Adrenal gland (tissue), 12 donors: ENCODE data around the gene RINL. TPM values are rescaled to one million over a fixed set of nuclear protein-coding genes. Genes with fewer than 3 reads are reported as not detected.
A peak's percentile ranks its signal among the peaks of the same experiment; 100 is the strongest.

Experiments used
- DNase-seq, 7 donors: peaks; one replicate each; pipeline ENCODE4 v3.0.0-alpha.2; 2019 to 2020
- H3K27ac ChIP-seq, 5 donors: fragments of 200-600 bp; sonication (generic) in 4 of 5; 1 replicate in 3 of 5; 2 replicates in 2 of 5; pipeline versions ENCODE4 v1.5.1 to v1.8.0; 2016 to 2020; ENCODE audit warnings: mild to moderate bottlenecking in 1 of 5
- H3K27me3 ChIP-seq: fragments of 200-600 bp; 2 replicates; pipeline ENCODE4 v1.8.0; 2021
- H3K36me3 ChIP-seq, 2 donors: fragments of 200-600 bp; replicated peaks in 1 of 2; 1 replicate in 1 of 2; 2 replicates in 1 of 2; pipeline versions ENCODE4 v1.5.1 to v1.8.0; 2018 to 2022
- H3K4me1 ChIP-seq, 2 donors: fragments of 200-600 bp; replicated peaks in 1 of 2; 1 replicate in 1 of 2; 2 replicates in 1 of 2; pipeline versions ENCODE4 v1.5.1 to v1.8.0; 2018 to 2021
- H3K4me3 ChIP-seq, 4 donors: fragments of 200-600 bp; sonication (generic) in 3 of 4; one replicate each; pipeline ENCODE4 v1.5.1; 2016 to 2018
- H3K9me3 ChIP-seq, 3 donors: fragments of 200-600 bp; sonication (generic) in 1 of 3; replicated peaks in 1 of 3; 1 replicate in 2 of 3; 2 replicates in 1 of 3; pipeline versions ENCODE4 v1.5.1 to v1.8.0; 2016 to 2021
- CTCF ChIP-seq, 6 experiments: fragments of 450-650 bp in 4 of 6; fragments of 200-600 bp in 2 of 6; sonication (generic) in 1 of 6; IDR thresholded peaks; 1 replicate in 5 of 6; 2 replicates in 1 of 6; pipeline versions ENCODE4 v1.5.1 to v1.8.0; 2016 to 2021; ENCODE audit warnings: antibody characterized with exemption in 6 of 6, mild to moderate bottlenecking in 2 of 6, moderate library complexity in 1 of 6
- POLR2A ChIP-seq, 2 donors: fragments of 450-650 bp; IDR thresholded peaks; one replicate each; pipeline ENCODE4 v1.6.1; 2017; ENCODE audit warnings: antibody characterized with exemption in 2 of 2, mild to moderate bottlenecking in 2 of 2, moderate library complexity in 1 of 2
- WGBS, 4 donors: extraction: QIAGEN DNeasy Blood & Tissue Kit in 2 of 4; methylation state at CpG; one replicate each; pipeline versions ENCODE4 v1.1.5 to v1.1.7; 2013 to 2017; 5-methylcytosine and 5-hydroxymethylcytosine counted together
- intact Hi-C, 2 donors: fragments of 100-400 bp; cut with DNase I; formaldehyde crosslinking; loops; one replicate each; pipeline versions ENCODE4 v1.14.1 to v1.15.0; 2022 to 2023
- polyA plus RNA-seq, 3 donors: library from polyadenylated mRNA; stranded (reverse); fragments of 200-250 nt in 2 of 3; fragments of 350-450 nt in 1 of 3; fragmentation: Illumina TruSeq in 1 of 3; extraction: RNeasy Lipid Tissue Mini Kit (QIAGEN cat#74804) in 1 of 3; gene quantifications; one replicate each; pipeline ENCODE4 v1.2.3, GENCODE V29; 2013 to 2014
- total RNA-seq, 9 donors: library from RNA; depleted of rRNA in 4 of 9; stranded (reverse); fragments of >200 nt in 4 of 9; fragments of 120-200 nt in 1 of 9; fragmentation: NEBNext Ultra II Directional in 1 of 9; extraction: Animal tissue kit (Norgen Biotek cat#: 25700) in 1 of 9; gene quantifications; one replicate each; pipeline versions ENCODE4 v1.1.0 to v1.2.4, GENCODE V29; 2013 to 2023
- donor health status: healthy with polysubstance abuse.
- donor health status: Bipolar disorder and iron deficiency.
- donor health status: DM: yes; HTN: yes; CAD: no.
- donor health status: DM: no; HTN: no; CAD: no.
- donor health status: DM: no; HTN: no; CAD: no.
- donor health status: DM: yes; HTN: yes; CAD: no.

The RINL gene
- total and polyA plus RNA-seq, 12 donors: 0.54 to 24.1 (median 4.9) TPM

GRCh38 chr19:38837656-38838121 is 40.4 kb downstream of the RINL start:
- Histone ChIP-seq H3K27me3 (no peaks in the 10 kb centered on the region), H3K4me1 (peaks cover 24 to 66% of the 10 kb centered on the region in 2 donors), H3K27ac (peak overlapping the region in 4 of 5 donors; percentile 17 to 86 (median 60)), H3K4me3 (no peak overlapping the region), H3K36me3 (peaks cover 0 to 77% of the 10 kb centered on the region in 2 donors), H3K9me3 (no peaks in the 10 kb centered on the region)
- 60 to 66% (median 65%) methylated on average over 5 to 7 of the region's 7 CpGs for WGBS, 4 donors
- no peak for TF ChIP-seq CTCF (IDR thresholded peaks at IDR 0.05)
- no peak for TF ChIP-seq POLR2A (IDR thresholded peaks at IDR 0.05)
- DNase-seq: no peak
- intact Hi-C loops: no loop called here

- Histone ChIP-seq H3K36me3 (peaks cover 0 to 71% of the 10 kb centered on the region in 2 donors), H3K4me3 (no peak overlapping the region), H3K27me3 (no peaks in the 10 kb centered on the region), H3K27ac (peak overlapping the region in 4 of 5 donors; percentile 17 to 86 (median 60)), H3K9me3 (no peaks in the 10 kb centered on the region), H3K4me1 (peaks cover 29 to 70% of the 10 kb centered on the region in 2 donors)
- no peak for TF ChIP-seq POLR2A (IDR thresholded peaks at IDR 0.05)
- no peak for TF ChIP-seq CTCF (IDR thresholded peaks at IDR 0.05)
- intact Hi-C loops: no loop called here
- DNase-seq: peak in 3 of 7 donors; percentile 59 to 77 (median 64)
- 54 to 80% (median 69%) methylated on average over 4 to 6 of the region's 6 CpGs for WGBS, 4 donors
Measured at GRCh38 chr19:38836983-38837626, 41.0 kb downstream of the RINL start.

- intact Hi-C loops: no loop called here
- Histone ChIP-seq H3K4me3 (no peak overlapping the region), H3K27ac (peak overlapping the region; percentile 27 to 86 (median 71)), H3K36me3 (peaks cover 0 to 64% of the 10 kb centered on the region in 2 donors), H3K27me3 (no peaks in the 10 kb centered on the region), H3K4me1 (peaks cover 30 to 63% of the 10 kb centered on the region in 2 donors), H3K9me3 (no peaks in the 10 kb centered on the region)
- no peak for DNase-seq
- TF ChIP-seq CTCF (IDR thresholded peaks at IDR 0.05): no peak
- 60 to 70% (median 64%) methylated on average over 8 of the region's 8 CpGs for WGBS, 4 donors
Measured at GRCh38 chr19:38836159-38836982, 41.7 kb downstream of the RINL start.

DNA sequence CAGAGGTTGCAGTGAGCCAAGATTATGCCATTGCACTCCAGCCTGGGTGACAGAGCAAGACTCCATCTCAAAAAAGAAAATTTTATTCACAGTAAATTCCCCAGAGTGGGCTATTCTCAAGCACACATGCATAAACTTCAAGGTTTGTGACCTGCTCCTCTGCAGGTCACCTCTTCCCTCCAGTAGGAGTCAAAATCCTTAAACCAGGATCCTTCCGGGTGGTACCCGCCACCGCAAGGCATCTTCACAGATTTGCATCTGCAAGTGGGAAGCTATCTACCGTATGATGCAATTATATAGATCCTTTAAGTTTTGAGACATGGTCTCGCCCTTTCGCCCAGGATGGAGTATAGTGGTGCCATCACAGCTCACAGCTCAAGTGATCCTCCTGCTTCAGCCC is 43.5 kb downstream of the RINL start:
- intact Hi-C loops: no loop called here

More for the DNA sequence above, 43.5 kb downstream of the RINL start:
- TF ChIP-seq CTCF (IDR thresholded peaks at IDR 0.05) (no peak), POLR2A (IDR thresholded peaks at IDR 0.05) (no peak)
- H3K27ac ChIP-seq: peak overlapping the region in 4 of 5 donors; percentile 2 to 79 (median 68)
- DNase-seq: no peak
- H3K4me1 ChIP-seq: peaks cover 28 to 65% of the 10 kb centered on the region in 2 donors
- H3K36me3 ChIP-seq: peaks cover 0 to 55% of the 10 kb centered on the region in 2 donors
- WGBS, 4 donors: 93 to 99% (median 95%) methylated on average over 6 of the region's 6 CpGs
- H3K9me3 ChIP-seq: no peaks in the 10 kb centered on the region
- no peaks in the 10 kb centered on the region for H3K27me3 ChIP-seq
- no peak overlapping the region for H3K4me3 ChIP-seq
